ENCODE data around the gene UST.

DNA sequence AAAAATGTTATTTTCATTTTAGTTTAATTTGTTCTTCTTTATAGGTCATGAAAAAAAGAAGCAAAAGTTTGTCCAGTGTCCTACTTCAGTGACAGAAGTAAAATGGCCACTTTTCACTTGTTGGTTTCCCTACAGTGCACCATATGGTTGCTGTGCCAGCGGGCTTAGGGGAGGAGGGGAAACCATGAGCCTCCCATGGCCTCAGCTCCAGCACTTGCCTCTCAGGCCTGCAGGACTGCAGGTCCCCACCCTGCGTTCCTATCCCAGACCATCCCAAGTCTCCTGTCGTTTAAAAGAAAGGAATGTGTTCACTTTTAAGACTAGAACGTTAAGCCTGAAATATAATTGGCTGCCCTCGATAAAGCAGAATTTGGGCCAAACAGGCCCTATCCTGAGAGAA, 360.7 kb downstream of the UST start:
- TF ChIP-seq POLR2A (IDR thresholded peaks at IDR 0.05; ENCODE audit: low read length) (no peak), GATA1 (IDR thresholded peaks at IDR 0.05; ENCODE audit: low read depth, low read length) (no peak)

Measured in erythroblast (primary cell).